Natural killer cell (primary cell): ENCODE results near the gene PKD1. TPM values are rescaled to one million over a fixed set of nuclear protein-coding genes. Genes with fewer than 3 reads are reported as not detected.

Experiments
- ATAC-seq, 3 donors: fragments of 150-1000 bp in 2 of 3; fragments of 200-7000 bp in 1 of 3; cut with Tn5 transposase; 1 replicate in 1 of 3; 2 replicates in 2 of 3; pipeline ENCODE4 v1.10.0; 2021; ENCODE audit warnings: mild to moderate bottlenecking in 2 of 3, moderate library complexity in 2 of 3
- DNase-seq, 2 donors: peaks; one replicate each; pipeline versions ENCODE4 v3.0.0 to v3.0.0-alpha.2; 2013 to 2021; ENCODE audit warnings: mixed read lengths in 1 of 2
- H3K27ac ChIP-seq: one replicate; pipeline ENCODE4 v1.5.1; 2013; ENCODE audit warnings: mild to moderate bottlenecking, low read length
- H3K27me3 ChIP-seq: one replicate; pipeline ENCODE4 v1.6.1; 2013; ENCODE audit warnings: low read length; ENCODE audit not compliant: control insufficient read depth, insufficient read depth
- H3K36me3 ChIP-seq: one replicate; pipeline ENCODE4 v1.6.1; 2013; ENCODE audit warnings: low read length; ENCODE audit not compliant: control insufficient read depth, insufficient read depth
- H3K4me1 ChIP-seq: one replicate; pipeline ENCODE4 v1.6.1; 2013; ENCODE audit warnings: low read length; ENCODE audit not compliant: control insufficient read depth, insufficient read depth
- H3K4me3 ChIP-seq: one replicate; pipeline ENCODE4 v1.5.1; 2013; ENCODE audit warnings: low read length
- H3K9me3 ChIP-seq: one replicate; pipeline ENCODE4 v1.6.1; 2013; ENCODE audit warnings: low read length; ENCODE audit not compliant: control insufficient read depth, insufficient read depth
- H3K27ac Mint-ChIP-seq, 2 donors: one replicate each; pipeline ENCODE4 v1.8.0; 2022; ENCODE audit warnings: mild to moderate bottlenecking in 2 of 2, mixed read lengths in 2 of 2, moderate library complexity in 1 of 2
- H3K27me3 Mint-ChIP-seq, 2 donors: one replicate each; pipeline ENCODE4 v1.8.0; 2022; ENCODE audit warnings: low read depth in 2 of 2, mixed read lengths in 2 of 2
- H3K36me3 Mint-ChIP-seq: one replicate; pipeline ENCODE4 v1.8.0; 2022; ENCODE audit warnings: mixed read lengths
- H3K4me1 Mint-ChIP-seq, 2 donors: one replicate each; pipeline ENCODE4 v1.8.0; 2022; ENCODE audit warnings: mixed read lengths in 2 of 2
- H3K4me3 Mint-ChIP-seq: one replicate; pipeline ENCODE4 v1.8.0; 2022; ENCODE audit warnings: mild to moderate bottlenecking, moderate library complexity, mixed read lengths
- H3K9me3 Mint-ChIP-seq, 2 donors: one replicate each; pipeline ENCODE4 v1.8.0; 2022; ENCODE audit warnings: mixed read lengths in 2 of 2
- WGBS: methylation state at CpG from one replicate; pipeline ENCODE4 v1.1.7; 2013; ENCODE audit warnings: missing lambda C conversion rate; ENCODE audit not compliant: insufficient coverage; 5-methylcytosine and 5-hydroxymethylcytosine counted together
- intact Hi-C: fragments of 100-400 bp; cut with micrococcal nuclease; formaldehyde crosslinking; loops from one replicate; pipeline ENCODE4 v1.14.2; 2022
- total RNA-seq, 4 donors: library from RNA; stranded (reverse); fragments of 120-200 nt in 1 of 4; gene quantifications; one replicate each; pipeline versions ENCODE4 v1.2.3 to v1.2.4, GENCODE V29; 2013 to 2022
- TF ChIP-seq, protein P1 (sequence below): fragments of 200-600 bp; IDR thresholded peaks from one replicate; pipeline ENCODE4 v1.8.0; 2022; ENCODE audit warnings: antibody characterized with exemption

PKD1 gene
- total RNA-seq, 3 donors from 2014 or later (not counting 1 experiment from before 2014, with no cell fraction given) = 87.0 to 105 (median 99.1) TPM

DNA sequence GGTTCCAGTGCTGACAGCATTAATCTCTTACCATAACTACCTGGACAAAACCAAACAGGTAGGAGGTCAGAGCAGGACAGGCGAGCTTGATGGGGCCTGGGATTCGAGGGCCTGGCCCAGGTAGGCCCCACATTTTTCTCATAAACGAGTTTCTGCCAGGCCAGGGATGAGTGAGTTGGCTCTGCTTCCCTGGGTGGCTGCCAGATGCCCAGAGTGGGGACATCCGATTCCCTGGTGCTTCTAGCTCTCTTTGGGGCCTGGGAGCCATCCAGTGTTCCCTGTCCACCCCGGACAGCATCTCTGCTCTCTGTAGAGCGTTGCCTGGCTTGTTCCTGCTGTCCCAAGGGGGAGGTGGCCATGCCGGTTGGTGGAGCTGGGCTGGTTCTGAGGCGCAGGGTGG lies 62.8 kb downstream of the PKD1 start:
- H3K27ac ChIP-seq = no peak overlapping the region
- H3K9me3 ChIP-seq = no peaks in the 10 kb centered on the region
- H3K27ac Mint-ChIP-seq = no peak overlapping the region
- H3K4me1 Mint-ChIP-seq = peaks cover 0 to 4% of the 10 kb centered on the region in 2 donors
- H3K9me3 Mint-ChIP-seq = no peaks in the 10 kb centered on the region
- no peaks in the 10 kb centered on the region for H3K36me3 Mint-ChIP-seq
- ATAC-seq (no peak), DNase-seq (no peak)
- H3K27me3 Mint-ChIP-seq = no peaks in the 10 kb centered on the region
- H3K36me3 ChIP-seq = peaks cover 48% of the 10 kb centered on the region
- no peak overlapping the region for H3K4me3 ChIP-seq
- intact Hi-C loops = no loop called here
- 97% methylated on average over 8 of the region's 8 CpGs for WGBS
- no peak overlapping the region for H3K4me3 Mint-ChIP-seq
- H3K4me1 ChIP-seq = no peaks in the 10 kb centered on the region
- no peaks in the 10 kb centered on the region for H3K27me3 ChIP-seq
- TF ChIP-seq, protein P1, sequence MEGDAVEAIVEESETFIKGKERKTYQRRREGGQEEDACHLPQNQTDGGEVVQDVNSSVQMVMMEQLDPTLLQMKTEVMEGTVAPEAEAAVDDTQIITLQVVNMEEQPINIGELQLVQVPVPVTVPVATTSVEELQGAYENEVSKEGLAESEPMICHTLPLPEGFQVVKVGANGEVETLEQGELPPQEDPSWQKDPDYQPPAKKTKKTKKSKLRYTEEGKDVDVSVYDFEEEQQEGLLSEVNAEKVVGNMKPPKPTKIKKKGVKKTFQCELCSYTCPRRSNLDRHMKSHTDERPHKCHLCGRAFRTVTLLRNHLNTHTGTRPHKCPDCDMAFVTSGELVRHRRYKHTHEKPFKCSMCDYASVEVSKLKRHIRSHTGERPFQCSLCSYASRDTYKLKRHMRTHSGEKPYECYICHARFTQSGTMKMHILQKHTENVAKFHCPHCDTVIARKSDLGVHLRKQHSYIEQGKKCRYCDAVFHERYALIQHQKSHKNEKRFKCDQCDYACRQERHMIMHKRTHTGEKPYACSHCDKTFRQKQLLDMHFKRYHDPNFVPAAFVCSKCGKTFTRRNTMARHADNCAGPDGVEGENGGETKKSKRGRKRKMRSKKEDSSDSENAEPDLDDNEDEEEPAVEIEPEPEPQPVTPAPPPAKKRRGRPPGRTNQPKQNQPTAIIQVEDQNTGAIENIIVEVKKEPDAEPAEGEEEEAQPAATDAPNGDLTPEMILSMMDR = no peak

GRCh38 chr16:2071454-2072202 lies 64.1 kb downstream of the PKD1 start:
- Mint-ChIP-seq H3K9me3 (no peaks in the 10 kb centered on the region), H3K4me1 (peaks cover 0 to 4% of the 10 kb centered on the region in 2 donors), H3K36me3 (no peaks in the 10 kb centered on the region), H3K27ac (no peak overlapping the region), H3K4me3 (no peak overlapping the region), H3K27me3 (no peaks in the 10 kb centered on the region)
- Histone ChIP-seq H3K27me3 (no peaks in the 10 kb centered on the region), H3K36me3 (peaks cover 48% of the 10 kb centered on the region), H3K27ac (no peak overlapping the region), H3K4me1 (no peaks in the 10 kb centered on the region), H3K4me3 (no peak overlapping the region), H3K9me3 (no peaks in the 10 kb centered on the region)
- 94% methylated on average over 34 of the region's 34 CpGs for WGBS
- intact Hi-C loops = no loop called here
- DNase-seq (no peak), ATAC-seq (no peak)
- TF ChIP-seq, protein P1 = no peak

GRCh38 chr16:2070576-2071453 lies 64.9 kb downstream of the PKD1 start:
- H3K36me3 ChIP-seq = peaks cover 54% of the 10 kb centered on the region
- no peaks in the 10 kb centered on the region for H3K9me3 ChIP-seq
- no peak overlapping the region for H3K4me3 ChIP-seq
- H3K27me3 ChIP-seq = no peaks in the 10 kb centered on the region
- TF ChIP-seq, protein P1 = no peak
- no peak for ATAC-seq
- Mint-ChIP-seq H3K27ac (no peak overlapping the region), H3K27me3 (no peaks in the 10 kb centered on the region), H3K36me3 (no peaks in the 10 kb centered on the region), H3K4me3 (no peak overlapping the region), H3K4me1 (peaks cover 5 to 9% of the 10 kb centered on the region in 2 donors), H3K9me3 (no peaks in the 10 kb centered on the region)
- intact Hi-C loops = no loop called here
- no peak for DNase-seq
- peaks cover under 1% of the 10 kb centered on the region for H3K4me1 ChIP-seq
- no peak overlapping the region for H3K27ac ChIP-seq
- 97% methylated on average over 29 of the region's 29 CpGs for WGBS
